Endodermal cell (in vitro differentiated cells): Measurements from ENCODE around the gene JMJD1C. TPM values are rescaled to one million over a fixed set of nuclear protein-coding genes. Genes with fewer than 3 reads are reported as not detected.

Experiments
- DNase-seq: peaks from one replicate; pipeline ENCODE4 v3.0.0-alpha.2; 2017
- H3K27ac ChIP-seq: 2 replicates; pipeline ENCODE4 v1.5.1; 2013; ENCODE audit warnings: mild to moderate bottlenecking, low read depth, low read length, moderate library complexity
- H3K27me3 ChIP-seq: 2 replicates; pipeline ENCODE4 v1.6.1; 2013; ENCODE audit warnings: mild to moderate bottlenecking, low read length, moderate library complexity; ENCODE audit not compliant: insufficient read depth, control insufficient read depth, poor library complexity, severe bottlenecking
- H3K36me3 ChIP-seq: 2 replicates; pipeline ENCODE4 v1.7.0; 2013; ENCODE audit warnings: mild to moderate bottlenecking, low read length, moderate library complexity; ENCODE audit not compliant: control insufficient read depth, insufficient read depth
- H3K4me1 ChIP-seq: one replicate; pipeline ENCODE4 v1.7.0; 2013; ENCODE audit warnings: low read length; ENCODE audit not compliant: control insufficient read depth, insufficient read depth
- H3K4me3 ChIP-seq: 2 replicates; pipeline ENCODE4 v1.5.1; 2013; ENCODE audit warnings: mild to moderate bottlenecking, low read length, moderate library complexity
- H3K9ac ChIP-seq: 2 replicates; pipeline ENCODE4 v1.6.1; 2013; ENCODE audit warnings: mild to moderate bottlenecking, low read length, moderate library complexity; ENCODE audit not compliant: poor library complexity, severe bottlenecking; ENCODE audit errors: extremely low read depth
- H3K9me3 ChIP-seq: 2 replicates; pipeline ENCODE4 v1.6.1; 2013; ENCODE audit warnings: mild to moderate bottlenecking, low read length, moderate library complexity; ENCODE audit not compliant: control insufficient read depth
- H3K27ac Mint-ChIP-seq: 2 replicates; pipeline ENCODE4 v1.8.0; 2020; ENCODE audit warnings: mixed read lengths
- H3K27me3 Mint-ChIP-seq: 2 replicates; pipeline ENCODE4 v1.8.0; 2021; ENCODE audit warnings: mild to moderate bottlenecking, mixed read lengths; ENCODE audit not compliant: insufficient read depth
- H3K36me3 Mint-ChIP-seq: 2 replicates; pipeline ENCODE4 v1.8.0; 2020; ENCODE audit warnings: low read depth, mixed read lengths
- H3K4me1 Mint-ChIP-seq: 2 replicates; pipeline ENCODE4 v1.8.0; 2020; ENCODE audit warnings: mixed read lengths
- H3K4me3 Mint-ChIP-seq: 2 replicates; pipeline ENCODE4 v1.8.0; 2020; ENCODE audit warnings: mild to moderate bottlenecking, moderate library complexity, mixed read lengths
- H3K9me3 Mint-ChIP-seq: 2 replicates; pipeline ENCODE4 v1.8.0; 2020; ENCODE audit warnings: mild to moderate bottlenecking, mixed read lengths
- CTCF ChIP-seq: fragments of 200-600 bp; sonication (generic); conservative IDR thresholded peaks from 2 replicates; pipeline ENCODE4 v1.5.0; 2021; ENCODE audit warnings: antibody characterized with exemption, mild to moderate bottlenecking
- WGBS, 2 experiments: methylation state at CpG; one replicate each; pipeline versions ENCODE4 v1.1.5 to v1.1.7; 2013; ENCODE audit warnings: missing lambda C conversion rate in 2 of 2, mixed read lengths in 1 of 2; ENCODE audit not compliant: insufficient coverage in 1 of 2, insufficient read length in 1 of 2; 5-methylcytosine and 5-hydroxymethylcytosine counted together
- total RNA-seq, 2 donors: library from RNA; stranded (reverse); fragmentation: NEBNext Ultra II Directional in 1 of 2; extraction: Animal tissue kit (Norgen Biotek cat#: 25700) in 1 of 2; gene quantifications; 2 replicates in 1 of 2; 3 replicates in 1 of 2; pipeline ENCODE4 v1.2.1, GENCODE V29; 2021

The JMJD1C gene
- total RNA-seq, 2 donors from 2014 or later: 91.3 to 114 TPM

DNA sequence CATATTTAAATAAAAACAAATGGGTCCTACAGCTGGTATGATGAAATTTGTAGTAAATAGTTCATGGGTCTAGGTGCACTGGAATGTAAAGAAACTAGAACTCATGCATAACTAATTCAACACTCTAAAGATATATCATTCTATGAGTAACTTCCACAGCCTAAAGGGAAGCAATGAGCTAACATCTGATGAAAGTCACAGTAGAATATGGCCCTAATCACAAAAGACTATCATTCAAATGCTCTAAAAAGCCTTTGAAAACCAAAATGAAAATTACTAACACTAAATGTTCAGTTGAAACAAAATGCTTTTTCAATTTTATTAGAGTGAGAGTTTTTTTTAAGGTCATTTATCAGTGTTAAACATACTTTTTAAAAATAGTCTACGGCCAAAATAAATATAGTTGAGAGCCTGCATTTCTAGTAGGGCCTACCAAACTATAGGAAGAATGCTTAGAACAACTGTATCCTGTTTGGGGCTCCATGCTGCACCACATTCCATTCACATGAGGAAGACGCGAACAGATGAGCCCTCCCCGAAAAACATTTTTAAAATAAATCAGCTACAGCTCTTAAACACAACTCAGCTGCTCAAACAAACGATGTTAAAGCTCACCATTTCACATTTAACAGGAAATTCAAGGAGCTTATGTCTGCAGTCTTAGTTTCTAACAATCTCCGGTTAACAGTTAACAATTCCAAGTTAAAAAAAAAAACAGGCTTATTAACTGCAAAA is 198.2 kb downstream of the JMJD1C start:
- Mint-ChIP-seq H3K4me3 (peak overlapping the region; percentile 97), H3K4me1 (peaks cover 10% of the 10 kb centered on the region), H3K27me3 (no peaks in the 10 kb centered on the region), H3K27ac (peak overlapping the region; percentile 99), H3K9me3 (no peaks in the 10 kb centered on the region), H3K36me3 (peaks cover 9% of the 10 kb centered on the region)
- 0% methylated on average over 2 to 6 of the region's 6 CpGs for WGBS, 2 experiments
- peak; percentile 64 for DNase-seq
- peaks cover 16% of the 10 kb centered on the region for H3K36me3 ChIP-seq
- H3K9ac ChIP-seq: peak overlapping the region; percentile 99
- peak overlapping the region; percentile 97 for H3K4me3 ChIP-seq
- no peaks in the 10 kb centered on the region for H3K9me3 ChIP-seq
- no peaks in the 10 kb centered on the region for H3K4me1 ChIP-seq
- H3K27ac ChIP-seq: peak overlapping the region; percentile 97
- no peaks in the 10 kb centered on the region for H3K27me3 ChIP-seq
- TF ChIP-seq CTCF: no peak

GRCh38 chr10:63266391-63267316 is 199.1 kb downstream of the JMJD1C start:
- no peak for TF ChIP-seq CTCF
- no peaks in the 10 kb centered on the region for H3K4me1 ChIP-seq
- Mint-ChIP-seq H3K4me3 (peak overlapping the region; percentile 97), H3K4me1 (peaks cover 12% of the 10 kb centered on the region), H3K27me3 (no peaks in the 10 kb centered on the region), H3K36me3 (peaks cover 14% of the 10 kb centered on the region), H3K27ac (peak overlapping the region; percentile 99), H3K9me3 (no peaks in the 10 kb centered on the region)
- H3K27me3 ChIP-seq: no peaks in the 10 kb centered on the region
- peak overlapping the region; percentile 99 for H3K9ac ChIP-seq
- H3K27ac ChIP-seq: no peak overlapping the region
- H3K4me3 ChIP-seq: peak overlapping the region; percentile 97
- H3K36me3 ChIP-seq: peaks cover 23% of the 10 kb centered on the region
- no peak for DNase-seq
- H3K9me3 ChIP-seq: no peaks in the 10 kb centered on the region
- WGBS, 2 experiments: 0 to 3% methylated on average over 2 to 4 of the region's 6 CpGs

- H3K4me1 ChIP-seq: no peaks in the 10 kb centered on the region
Observed at GRCh38 chr10:63265683-63266235, 200.0 kb downstream of the JMJD1C start.

More at GRCh38 chr10:63265683-63266235, 200.0 kb downstream of the JMJD1C start:
- Mint-ChIP-seq H3K36me3 (peaks cover 23% of the 10 kb centered on the region), H3K4me3 (peak overlapping the region; percentile 97), H3K4me1 (peaks cover 13% of the 10 kb centered on the region), H3K9me3 (no peaks in the 10 kb centered on the region), H3K27me3 (no peaks in the 10 kb centered on the region), H3K27ac (peak overlapping the region; percentile 93)
- H3K27me3 ChIP-seq: no peaks in the 10 kb centered on the region
- DNase-seq: no peak
- peak overlapping the region; percentile 99 for H3K9ac ChIP-seq
- no peaks in the 10 kb centered on the region for H3K9me3 ChIP-seq
- no peak overlapping the region for H3K27ac ChIP-seq
- peak overlapping the region; percentile 97 for H3K4me3 ChIP-seq
- WGBS, 2 experiments: 0 to 12% methylated on average over 1 to 2 of the region's 2 CpGs
- peaks cover 32% of the 10 kb centered on the region for H3K36me3 ChIP-seq
- TF ChIP-seq CTCF: no peak
